Prostate gland (tissue), 2 donors: ENCODE data around the gene AIPL1. TPM values are rescaled to one million over a fixed set of nuclear protein-coding genes. Genes with fewer than 3 reads are reported as not detected.
A peak's percentile ranks its signal among the peaks of the same experiment; 100 is the strongest.

Experiments
- DNase-seq: peaks from one replicate; pipeline ENCODE4 v3.0.0-alpha.2; 2019; ENCODE audit warnings: low spot score
- H3K27ac ChIP-seq, 2 donors: fragments of 200-600 bp; sonication (generic); 2 replicates each; pipeline ENCODE4 v1.5.1; 2017 to 2019
- H3K27me3 ChIP-seq: fragments of 200-600 bp; sonication (generic); replicated peaks from 2 replicates; pipeline ENCODE4 v1.5.1; 2019; ENCODE audit not compliant: insufficient read depth
- H3K36me3 ChIP-seq, 2 donors: fragments of 200-600 bp; sonication (generic); 1 replicate in 1 of 2; 2 replicates in 1 of 2; pipeline versions ENCODE4 v1.5.1 to v1.8.1; 2017 to 2019
- H3K4me1 ChIP-seq: fragments of 200-600 bp; sonication (generic); replicated peaks from 2 replicates; pipeline ENCODE4 v1.5.1; 2019
- H3K4me3 ChIP-seq, 2 donors: fragments of 200-600 bp; sonication (generic); 2 replicates each; pipeline ENCODE4 v1.5.1; 2017 to 2019
- H3K9me3 ChIP-seq: fragments of 200-600 bp; sonication (generic); 2 replicates; pipeline ENCODE4 v1.5.1; 2017
- POLR2A ChIP-seq: fragments of 450-650 bp; IDR thresholded peaks from one replicate; pipeline ENCODE4 v1.6.1; 2016; ENCODE audit warnings: antibody characterized with exemption, mild to moderate bottlenecking
- POLR2AphosphoS5 ChIP-seq: sonication (generic); formaldehyde crosslinking; IDR thresholded peaks from one replicate; pipeline ENCODE4 v1.6.1; 2017; ENCODE audit warnings: antibody characterized with exemption
- WGBS: methylation state at CpG from one replicate; pipeline ENCODE4 v1.1.5; 2018; 5-methylcytosine and 5-hydroxymethylcytosine counted together
- intact Hi-C: fragments of 100-400 bp; cut with DNase I; formaldehyde crosslinking; loops from one replicate; pipeline ENCODE4 v1.14.2; 2022
- total RNA-seq, 2 donors: library from RNA; depleted of rRNA; stranded (reverse); fragments of >200 nt; gene quantifications; one replicate each; pipeline ENCODE4 v1.1.0, GENCODE V29; 2016
- TF ChIP-seq, protein P1 (sequence below), 4 experiments: fragments of 200-600 bp in 2 of 4; fragments of 450-650 bp in 2 of 4; sonication (generic) in 2 of 4; IDR thresholded peaks; 1 replicate in 3 of 4; 2 replicates in 1 of 4; pipeline ENCODE4 v1.5.1; 2016 to 2019; ENCODE audit warnings: antibody characterized with exemption in 4 of 4, mild to moderate bottlenecking in 2 of 4, moderate library complexity in 2 of 4

AIPL1 gene
- total RNA-seq, 2 donors from 2014 or later, result not detected

DNA sequence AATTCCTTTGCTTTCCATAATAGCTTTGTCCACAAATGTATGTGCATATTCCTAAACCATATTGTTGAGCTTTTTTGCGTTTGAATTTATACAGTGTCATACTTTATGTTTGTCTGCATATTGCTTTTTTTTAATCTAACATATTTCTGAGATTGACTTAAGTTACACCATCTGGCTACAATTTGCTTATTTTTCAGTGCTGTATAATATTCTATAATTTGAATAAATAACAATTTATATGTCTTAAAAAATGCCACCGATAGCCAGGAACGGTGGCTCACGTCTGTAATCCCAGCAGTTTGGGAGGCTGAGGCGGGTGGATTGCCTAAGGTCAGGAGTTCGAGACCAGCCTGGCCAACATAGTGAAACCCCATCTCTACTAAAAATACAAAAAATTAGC lies 7.9 kb upstream of the AIPL1 start:
- no peaks in the 10 kb centered on the region for H3K9me3 ChIP-seq
- 81% methylated on average over 6 of the region's 6 CpGs for WGBS
- H3K4me1 ChIP-seq, result no peaks in the 10 kb centered on the region
- intact Hi-C loops, result no loop called here
- TF ChIP-seq, protein P1, sequence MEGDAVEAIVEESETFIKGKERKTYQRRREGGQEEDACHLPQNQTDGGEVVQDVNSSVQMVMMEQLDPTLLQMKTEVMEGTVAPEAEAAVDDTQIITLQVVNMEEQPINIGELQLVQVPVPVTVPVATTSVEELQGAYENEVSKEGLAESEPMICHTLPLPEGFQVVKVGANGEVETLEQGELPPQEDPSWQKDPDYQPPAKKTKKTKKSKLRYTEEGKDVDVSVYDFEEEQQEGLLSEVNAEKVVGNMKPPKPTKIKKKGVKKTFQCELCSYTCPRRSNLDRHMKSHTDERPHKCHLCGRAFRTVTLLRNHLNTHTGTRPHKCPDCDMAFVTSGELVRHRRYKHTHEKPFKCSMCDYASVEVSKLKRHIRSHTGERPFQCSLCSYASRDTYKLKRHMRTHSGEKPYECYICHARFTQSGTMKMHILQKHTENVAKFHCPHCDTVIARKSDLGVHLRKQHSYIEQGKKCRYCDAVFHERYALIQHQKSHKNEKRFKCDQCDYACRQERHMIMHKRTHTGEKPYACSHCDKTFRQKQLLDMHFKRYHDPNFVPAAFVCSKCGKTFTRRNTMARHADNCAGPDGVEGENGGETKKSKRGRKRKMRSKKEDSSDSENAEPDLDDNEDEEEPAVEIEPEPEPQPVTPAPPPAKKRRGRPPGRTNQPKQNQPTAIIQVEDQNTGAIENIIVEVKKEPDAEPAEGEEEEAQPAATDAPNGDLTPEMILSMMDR (IDR thresholded peaks at IDR 0.05), result no peak
- TF ChIP-seq POLR2AphosphoS5 (no peak), POLR2A (no peak)
- no peaks in the 10 kb centered on the region for H3K36me3 ChIP-seq
- H3K27me3 ChIP-seq, result no peaks in the 10 kb centered on the region
- no peak overlapping the region for H3K27ac ChIP-seq
- no peak for DNase-seq
- H3K4me3 ChIP-seq, result no peak overlapping the region

DNA sequence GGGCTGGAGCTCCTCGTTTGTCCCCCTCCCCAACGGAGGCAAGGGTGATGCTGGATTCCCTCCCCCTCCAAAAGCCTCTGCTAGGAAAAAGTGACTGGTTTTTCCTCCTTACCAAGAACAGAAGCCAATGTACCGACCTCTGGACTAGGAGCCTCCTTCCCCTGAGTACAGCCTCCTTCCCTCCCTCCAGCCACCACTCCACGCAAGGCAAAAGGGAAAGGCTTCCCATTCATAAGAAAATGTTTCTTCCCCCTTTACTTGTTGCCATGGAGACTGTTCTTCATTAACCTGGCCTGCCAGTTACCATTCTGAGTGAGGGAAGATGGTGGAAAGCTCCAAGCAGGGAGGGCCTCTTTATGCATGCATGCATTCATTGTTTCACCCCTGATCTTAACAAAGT lies 5.0 kb upstream of the AIPL1 start:
- Histone ChIP-seq H3K4me1 (no peaks in the 10 kb centered on the region), H3K27me3 (no peaks in the 10 kb centered on the region), H3K27ac (no peak overlapping the region), H3K4me3 (no peak overlapping the region), H3K36me3 (no peaks in the 10 kb centered on the region), H3K9me3 (no peaks in the 10 kb centered on the region)
- WGBS, result 49% methylated on average over 4 of the region's 4 CpGs
- no peak for DNase-seq
- intact Hi-C loops, result no loop called here
- TF ChIP-seq, protein P1 (IDR thresholded peaks at IDR 0.05), result no peak
- TF ChIP-seq POLR2AphosphoS5 (no peak), POLR2A (no peak)

GRCh38 chr17:6437956-6438355 lies 3.0 kb upstream of the AIPL1 start:
- no peaks in the 10 kb centered on the region for H3K27me3 ChIP-seq
- no peak overlapping the region for H3K4me3 ChIP-seq
- intact Hi-C loops, result no loop called here

GRCh38 chr17:6437466-6437865 lies 2.5 kb upstream of the AIPL1 start:
- no peaks in the 10 kb centered on the region for H3K9me3 ChIP-seq
- no peak overlapping the region for H3K4me3 ChIP-seq
- whole genome bisulfite sequencing, result 28% methylated on average over 4 of the region's 4 CpGs
- no peaks in the 10 kb centered on the region for H3K36me3 ChIP-seq
- no peaks in the 10 kb centered on the region for H3K27me3 ChIP-seq
- DNase-seq, result no peak
- intact Hi-C loops, result no loop called here
- no peaks in the 10 kb centered on the region for H3K4me1 ChIP-seq
- TF ChIP-seq, protein P1 (IDR thresholded peaks at IDR 0.05), result no peak
- no peak for TF ChIP-seq POLR2AphosphoS5
- TF ChIP-seq POLR2A, result no peak
- H3K27ac ChIP-seq, result no peak overlapping the region

More at GRCh38 chr17:6437956-6438355, 3.0 kb upstream of the AIPL1 start:
- no peaks in the 10 kb centered on the region for H3K9me3 ChIP-seq
- H3K36me3 ChIP-seq, result no peaks in the 10 kb centered on the region
- H3K4me1 ChIP-seq, result no peaks in the 10 kb centered on the region
- DNase-seq, result no peak
- no peak for TF ChIP-seq POLR2AphosphoS5
- TF ChIP-seq, protein P1 (IDR thresholded peaks at IDR 0.05), result no peak
- TF ChIP-seq POLR2A, result no peak
- H3K27ac ChIP-seq, result no peak overlapping the region
- WGBS, result 50% methylated on average over 3 of the region's 3 CpGs

GRCh38 chr17:6435968-6436367 lies 1.0 kb upstream of the AIPL1 start:
- DNase-seq, result peak; percentile 53
- Histone ChIP-seq H3K27me3 (no peaks in the 10 kb centered on the region), H3K9me3 (no peaks in the 10 kb centered on the region), H3K4me1 (no peaks in the 10 kb centered on the region), H3K4me3 (no peak overlapping the region), H3K36me3 (no peaks in the 10 kb centered on the region), H3K27ac (no peak overlapping the region)
- TF ChIP-seq, protein P1 (IDR thresholded peaks at IDR 0.05), result peak; percentile 58 to 75 (median 67)
- TF ChIP-seq POLR2A, result no peak
- intact Hi-C loops, result no loop called here
- 13% methylated on average over 9 of the region's 9 CpGs for WGBS
